ENCODE data around the gene WEE1. TPM values are rescaled to one million over a fixed set of nuclear protein-coding genes. Genes with fewer than 3 reads are reported as not detected.

WEE1 gene
- 20.4 TPM for total RNA-seq

DNA sequence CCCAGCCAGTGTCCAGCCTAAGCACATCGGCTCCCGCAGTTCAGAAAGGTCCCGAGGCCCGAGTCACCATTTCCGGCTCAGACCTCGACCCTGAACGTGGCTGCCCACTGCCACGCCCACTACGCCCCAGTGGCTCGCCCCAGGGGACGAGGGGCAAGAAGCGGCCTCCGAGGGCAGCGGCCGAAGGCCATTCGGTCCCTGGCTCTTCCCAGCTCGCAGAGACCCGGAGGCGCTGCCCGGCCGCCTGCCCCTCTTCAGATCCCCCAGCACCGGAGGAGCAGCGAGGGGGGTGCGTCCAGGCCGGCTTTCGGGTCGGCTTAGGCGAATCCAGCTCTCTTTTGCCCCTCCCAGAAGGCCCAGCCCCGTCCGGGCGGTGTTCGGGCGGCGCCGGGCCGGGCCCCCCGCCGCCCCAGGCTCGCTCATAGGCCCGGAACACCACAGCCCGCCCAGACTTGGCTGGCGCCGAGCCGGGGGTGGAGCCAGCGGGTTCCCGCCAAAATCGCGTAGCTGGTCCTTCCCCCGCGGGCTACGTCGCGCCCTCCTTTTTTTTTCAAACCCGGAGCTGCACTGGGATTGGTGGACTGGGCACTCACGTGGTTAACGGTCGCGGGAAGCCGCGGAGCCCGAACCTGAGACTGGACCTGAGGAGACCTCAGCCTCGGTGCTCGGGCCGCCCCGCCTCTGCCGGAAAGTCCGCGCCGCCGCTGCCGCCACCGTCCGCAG is at the start of gene WEE1:
Gene WEE1 (plus strand): TSS at position 619 of the 723 bp plus-strand sequence. CDS start 264 bp downstream, outside the sequence.
- Histone ChIP-seq H3K4me1 (ENCODE audit: control insufficient read depth in 3 of 3, insufficient read depth in 3 of 3, low read length in 3 of 3) (peaks cover 10 to 14% (median 13%) of the 10 kb centered on the region in 3 donors), H3K9ac (ENCODE audit: low read depth in 1 of 3, low read length in 3 of 3) (peak within 1 kb of the TSS; percentile 80 to 94 (median 93)), H3K4me3 (ENCODE audit: low read length in 3 of 3) (peak within 1 kb of the TSS; percentile 73 to 86 (median 80)), H3K27ac (ENCODE audit: low read depth, low read length) (peak within 1 kb of the TSS; percentile 95), H3K27me3 (ENCODE audit: control insufficient read depth in 3 of 3, insufficient read depth in 3 of 3, low read length in 3 of 3) (no peaks in the 10 kb centered on the region), H3K36me3 (ENCODE audit: control insufficient read depth in 3 of 3, insufficient read depth in 3 of 3, low read length in 3 of 3) (peaks cover 0 to 5% (median 0%) of the 10 kb centered on the region in 3 donors), H3K9me3 (ENCODE audit: control insufficient read depth in 3 of 3, low read length in 3 of 3) (no peaks in the 10 kb centered on the region)

DNA sequence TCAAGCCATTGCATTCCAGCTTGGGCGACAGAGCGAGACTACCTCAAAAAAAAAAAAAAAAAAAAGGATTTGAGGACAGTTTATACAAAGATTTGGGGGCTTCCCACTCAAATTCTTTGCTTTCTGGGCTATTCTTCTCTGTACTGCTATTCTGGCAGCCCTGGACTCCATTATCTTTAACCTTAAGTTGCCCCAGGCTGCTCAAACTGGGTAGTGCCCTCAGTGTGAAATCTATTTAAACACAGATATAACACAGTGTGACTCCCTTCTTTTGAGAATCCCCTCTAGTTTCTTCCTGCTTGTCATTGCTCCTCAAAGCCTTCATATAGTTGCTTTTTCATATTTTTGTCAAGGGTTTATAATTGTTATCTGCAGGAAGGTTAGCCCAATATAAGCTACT is 49.5 kb upstream of the WEE1 start:
- H3K9ac ChIP-seq (ENCODE audit: low read depth in 1 of 3, low read length in 3 of 3), result no peak overlapping the region
- H3K4me3 ChIP-seq (ENCODE audit: low read length in 3 of 3), result no peak overlapping the region
- H3K9me3 ChIP-seq (ENCODE audit: control insufficient read depth in 3 of 3, low read length in 3 of 3), result no peaks in the 10 kb centered on the region
- H3K36me3 ChIP-seq (ENCODE audit: control insufficient read depth in 3 of 3, insufficient read depth in 3 of 3, low read length in 3 of 3), result peaks cover 7 to 18% (median 14%) of the 10 kb centered on the region in 3 donors
- H3K4me1 ChIP-seq (ENCODE audit: control insufficient read depth in 3 of 3, insufficient read depth in 3 of 3, low read length in 3 of 3), result no peaks in the 10 kb centered on the region
- no peak overlapping the region for H3K27ac ChIP-seq (ENCODE audit: low read depth, low read length)
- H3K27me3 ChIP-seq (ENCODE audit: control insufficient read depth in 3 of 3, insufficient read depth in 3 of 3, low read length in 3 of 3), result no peaks in the 10 kb centered on the region

DNA sequence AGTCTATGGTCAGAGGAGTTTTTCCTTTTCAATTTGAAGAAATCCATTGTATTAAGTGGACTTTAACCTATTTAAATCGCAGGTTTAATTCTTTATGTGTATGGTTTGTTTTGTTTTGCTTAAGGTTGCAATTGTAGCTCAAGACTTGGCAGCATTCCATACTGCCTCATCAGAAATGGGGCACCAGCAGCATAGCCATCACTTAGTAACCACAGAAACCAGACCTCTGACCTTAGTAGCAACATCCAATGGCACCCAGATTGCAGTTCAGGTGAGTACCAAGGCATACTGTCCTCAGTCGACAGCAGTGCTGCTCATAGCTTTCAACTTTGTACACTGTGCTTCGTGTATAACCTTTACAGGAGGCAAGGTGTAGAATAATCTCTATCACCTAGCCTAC is 48.4 kb upstream of the WEE1 start:
- no peaks in the 10 kb centered on the region for H3K9me3 ChIP-seq (ENCODE audit: control insufficient read depth in 3 of 3, low read length in 3 of 3)
- H3K4me1 ChIP-seq (ENCODE audit: control insufficient read depth in 3 of 3, insufficient read depth in 3 of 3, low read length in 3 of 3), result peaks cover 0 to 5% (median 0%) of the 10 kb centered on the region in 3 donors
- H3K27ac ChIP-seq (ENCODE audit: low read depth, low read length), result no peak overlapping the region
- no peak overlapping the region for H3K9ac ChIP-seq (ENCODE audit: low read depth in 1 of 3, low read length in 3 of 3)
- H3K36me3 ChIP-seq (ENCODE audit: control insufficient read depth in 3 of 3, insufficient read depth in 3 of 3, low read length in 3 of 3), result peaks cover 7 to 18% (median 14%) of the 10 kb centered on the region in 3 donors
- no peak overlapping the region for H3K4me3 ChIP-seq (ENCODE audit: low read length in 3 of 3)
- H3K27me3 ChIP-seq (ENCODE audit: control insufficient read depth in 3 of 3, insufficient read depth in 3 of 3, low read length in 3 of 3), result no peaks in the 10 kb centered on the region

DNA sequence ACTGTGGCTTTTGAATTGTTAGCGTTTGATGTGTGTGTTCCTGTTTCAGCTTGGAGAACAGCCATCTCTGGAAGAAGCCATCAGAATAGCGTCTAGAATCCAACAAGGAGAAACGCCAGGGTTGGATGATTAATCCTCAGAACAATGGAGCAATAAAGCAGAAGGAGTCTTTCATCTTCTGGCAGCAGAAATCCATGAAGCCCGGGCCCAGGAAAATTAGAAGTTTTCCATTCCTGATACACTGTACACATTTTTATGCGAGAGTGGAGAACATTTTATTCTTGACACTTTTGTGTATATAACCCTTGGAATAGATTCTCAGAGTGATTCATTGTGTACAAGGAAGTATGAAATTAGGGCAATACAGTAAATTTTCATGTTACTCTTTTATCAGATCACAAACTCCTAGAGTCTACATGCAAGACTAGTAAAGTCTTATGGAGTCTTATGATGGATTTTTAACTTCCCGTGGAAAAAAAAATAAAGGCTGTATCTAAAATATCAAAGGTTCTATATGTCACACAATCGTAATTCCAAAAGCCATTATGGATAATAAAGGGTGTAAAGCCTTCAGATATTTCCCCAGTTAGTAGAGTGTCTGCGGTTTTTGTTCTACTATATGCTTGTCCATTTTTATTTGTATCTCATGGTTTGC is 45.9 kb upstream of the WEE1 start:
- Histone ChIP-seq H3K4me1 (ENCODE audit: control insufficient read depth in 3 of 3, insufficient read depth in 3 of 3, low read length in 3 of 3) (peaks cover 0 to 5% (median 0%) of the 10 kb centered on the region in 3 donors), H3K27me3 (ENCODE audit: control insufficient read depth in 3 of 3, insufficient read depth in 3 of 3, low read length in 3 of 3) (no peaks in the 10 kb centered on the region), H3K9me3 (ENCODE audit: control insufficient read depth in 3 of 3, low read length in 3 of 3) (no peaks in the 10 kb centered on the region), H3K36me3 (ENCODE audit: control insufficient read depth in 3 of 3, insufficient read depth in 3 of 3, low read length in 3 of 3) (peaks cover 7 to 18% (median 11%) of the 10 kb centered on the region in 3 donors), H3K4me3 (ENCODE audit: low read length in 3 of 3) (no peak overlapping the region), H3K9ac (ENCODE audit: low read depth in 1 of 3, low read length in 3 of 3) (no peak overlapping the region), H3K27ac (ENCODE audit: low read depth, low read length) (no peak overlapping the region)

DNA sequence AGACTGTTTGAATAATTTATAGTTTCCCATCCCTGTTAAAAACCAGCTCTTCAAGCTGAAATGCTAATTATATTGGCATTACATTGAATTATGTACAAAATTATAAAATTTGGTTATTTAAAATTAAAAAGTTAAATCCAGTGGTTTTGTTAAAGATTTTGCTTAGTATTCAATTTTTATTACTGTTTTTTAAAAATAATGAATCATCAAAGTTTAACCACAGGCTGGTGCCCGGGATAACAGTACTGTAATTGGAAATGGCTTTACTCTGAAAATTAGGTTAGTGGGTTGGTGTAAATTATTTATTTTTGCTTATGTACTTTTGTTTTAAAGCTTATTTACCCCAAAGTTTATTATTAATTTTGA is 45.4 kb upstream of the WEE1 start:
- H3K27me3 ChIP-seq (ENCODE audit: control insufficient read depth in 3 of 3, insufficient read depth in 3 of 3, low read length in 3 of 3), result no peaks in the 10 kb centered on the region
- peaks cover 7 to 18% (median 11%) of the 10 kb centered on the region in 3 donors for H3K36me3 ChIP-seq (ENCODE audit: control insufficient read depth in 3 of 3, insufficient read depth in 3 of 3, low read length in 3 of 3)
- no peaks in the 10 kb centered on the region for H3K9me3 ChIP-seq (ENCODE audit: control insufficient read depth in 3 of 3, low read length in 3 of 3)
- no peak overlapping the region for H3K9ac ChIP-seq (ENCODE audit: low read depth in 1 of 3, low read length in 3 of 3)
- no peak overlapping the region for H3K27ac ChIP-seq (ENCODE audit: low read depth, low read length)
- no peak overlapping the region for H3K4me3 ChIP-seq (ENCODE audit: low read length in 3 of 3)
- H3K4me1 ChIP-seq (ENCODE audit: control insufficient read depth in 3 of 3, insufficient read depth in 3 of 3, low read length in 3 of 3), result peaks cover 0 to 5% (median 0%) of the 10 kb centered on the region in 3 donors

DNA sequence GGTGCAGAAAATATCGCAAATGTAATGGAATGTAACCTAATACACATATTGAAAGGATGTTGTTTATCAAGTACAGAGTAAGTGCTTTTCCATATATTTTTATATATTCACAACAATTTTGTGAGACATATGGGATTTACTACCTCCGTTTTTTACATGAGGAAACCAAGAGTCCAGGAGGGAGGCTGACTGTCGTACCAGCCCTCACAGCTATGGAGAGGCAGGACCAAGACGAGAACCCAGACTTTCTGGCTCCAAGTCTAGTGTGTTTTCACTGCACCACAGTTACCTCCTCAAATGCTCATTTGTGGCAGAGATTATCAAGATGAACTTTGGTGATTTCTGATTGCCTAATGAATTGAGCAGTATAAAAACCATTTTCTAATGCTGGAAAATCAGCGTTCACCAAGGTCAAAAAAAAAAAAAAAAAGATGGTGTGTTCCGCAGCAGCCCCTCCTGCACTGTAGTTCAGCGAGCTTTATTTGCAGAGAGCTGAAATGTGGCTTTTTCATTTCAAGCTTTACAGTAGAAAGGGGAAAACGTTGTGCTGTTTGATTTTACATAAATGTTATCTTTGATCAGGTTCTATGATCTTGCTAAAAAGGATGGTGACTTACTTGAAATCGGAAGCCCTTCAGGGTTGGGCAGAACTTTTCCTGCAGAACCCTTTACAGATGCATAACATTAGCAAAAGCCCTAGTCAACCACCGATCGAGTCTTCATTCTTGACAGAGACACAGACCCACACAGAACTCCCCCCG is 44.7 kb upstream of the WEE1 start:
- peaks cover 7 to 18% (median 11%) of the 10 kb centered on the region in 3 donors for H3K36me3 ChIP-seq (ENCODE audit: control insufficient read depth in 3 of 3, insufficient read depth in 3 of 3, low read length in 3 of 3)

DNA sequence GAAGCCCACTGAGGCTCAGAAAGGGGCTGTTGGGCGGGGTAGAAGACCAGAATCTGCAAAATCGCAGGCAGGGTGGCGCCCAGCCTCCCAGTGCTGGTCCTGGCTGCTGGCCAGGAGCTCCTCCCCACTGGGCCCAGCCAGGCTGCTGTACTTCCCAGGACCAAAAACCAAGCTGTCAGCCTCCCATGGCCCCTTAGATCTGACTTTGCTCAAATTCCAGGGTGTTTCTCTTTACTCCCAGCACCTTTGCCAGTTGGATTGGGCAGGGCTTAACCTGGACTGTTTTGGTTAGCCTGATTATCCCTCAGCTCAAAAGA is 44.2 kb upstream of the WEE1 start:
- no peaks in the 10 kb centered on the region for H3K9me3 ChIP-seq (ENCODE audit: control insufficient read depth in 3 of 3, low read length in 3 of 3)
- no peaks in the 10 kb centered on the region for H3K27me3 ChIP-seq (ENCODE audit: control insufficient read depth in 3 of 3, insufficient read depth in 3 of 3, low read length in 3 of 3)
- H3K4me1 ChIP-seq (ENCODE audit: control insufficient read depth in 3 of 3, insufficient read depth in 3 of 3, low read length in 3 of 3), result peaks cover 0 to 5% (median 0%) of the 10 kb centered on the region in 3 donors
- H3K27ac ChIP-seq (ENCODE audit: low read depth, low read length), result no peak overlapping the region
- peaks cover 7 to 18% (median 11%) of the 10 kb centered on the region in 3 donors for H3K36me3 ChIP-seq (ENCODE audit: control insufficient read depth in 3 of 3, insufficient read depth in 3 of 3, low read length in 3 of 3)
- peak overlapping the region in 1 of 3 donors; percentile 12 for H3K9ac ChIP-seq (ENCODE audit: low read depth in 1 of 3, low read length in 3 of 3)
- H3K4me3 ChIP-seq (ENCODE audit: low read length in 3 of 3), result no peak overlapping the region

More for the DNA sequence above, 44.7 kb upstream of the WEE1 start:
- Histone ChIP-seq H3K9me3 (ENCODE audit: control insufficient read depth in 3 of 3, low read length in 3 of 3) (no peaks in the 10 kb centered on the region), H3K4me1 (ENCODE audit: control insufficient read depth in 3 of 3, insufficient read depth in 3 of 3, low read length in 3 of 3) (peaks cover 0 to 5% (median 0%) of the 10 kb centered on the region in 3 donors), H3K27me3 (ENCODE audit: control insufficient read depth in 3 of 3, insufficient read depth in 3 of 3, low read length in 3 of 3) (no peaks in the 10 kb centered on the region), H3K9ac (ENCODE audit: low read depth in 1 of 3, low read length in 3 of 3) (no peak overlapping the region), H3K4me3 (ENCODE audit: low read length in 3 of 3) (no peak overlapping the region), H3K27ac (ENCODE audit: low read depth, low read length) (no peak overlapping the region)

DNA sequence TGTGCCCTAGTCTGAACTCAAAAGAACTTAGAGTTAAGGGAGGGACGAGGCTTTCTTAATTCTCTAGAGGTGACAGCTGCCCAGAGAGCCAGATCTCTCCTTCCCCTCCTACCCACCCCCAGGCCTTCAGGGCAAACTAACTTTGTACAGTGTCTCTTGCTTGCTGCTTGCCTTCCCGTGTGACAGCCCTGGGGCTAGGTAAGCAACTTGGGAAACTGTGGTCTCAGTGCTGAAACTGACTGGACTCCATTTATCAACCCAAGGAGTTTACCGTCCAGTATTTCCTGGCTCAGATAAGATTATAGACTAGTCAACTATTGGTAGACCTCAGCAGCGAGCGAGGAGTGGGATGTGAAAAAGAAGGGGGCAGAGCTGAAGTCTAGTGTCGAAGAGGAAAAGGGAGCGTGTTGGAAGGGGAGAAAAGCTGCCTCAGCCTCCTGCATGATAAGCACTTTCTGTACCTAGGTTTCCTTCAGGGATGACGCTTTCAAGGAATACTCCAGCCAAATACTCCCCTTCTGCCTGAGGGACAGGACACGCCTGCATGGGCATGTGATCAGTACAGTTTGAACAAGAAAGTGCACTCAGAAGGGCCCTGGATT is 43.3 kb upstream of the WEE1 start:
- H3K36me3 ChIP-seq (ENCODE audit: control insufficient read depth in 3 of 3, insufficient read depth in 3 of 3, low read length in 3 of 3), result peaks cover 6 to 17% (median 11%) of the 10 kb centered on the region in 3 donors
- peaks cover 0 to 5% (median 0%) of the 10 kb centered on the region in 3 donors for H3K4me1 ChIP-seq (ENCODE audit: control insufficient read depth in 3 of 3, insufficient read depth in 3 of 3, low read length in 3 of 3)
- no peak overlapping the region for H3K9ac ChIP-seq (ENCODE audit: low read depth in 1 of 3, low read length in 3 of 3)
- H3K9me3 ChIP-seq (ENCODE audit: control insufficient read depth in 3 of 3, low read length in 3 of 3), result no peaks in the 10 kb centered on the region
- H3K4me3 ChIP-seq (ENCODE audit: low read length in 3 of 3), result no peak overlapping the region
- H3K27ac ChIP-seq (ENCODE audit: low read depth, low read length), result no peak overlapping the region
- no peaks in the 10 kb centered on the region for H3K27me3 ChIP-seq (ENCODE audit: control insufficient read depth in 3 of 3, insufficient read depth in 3 of 3, low read length in 3 of 3)

DNA sequence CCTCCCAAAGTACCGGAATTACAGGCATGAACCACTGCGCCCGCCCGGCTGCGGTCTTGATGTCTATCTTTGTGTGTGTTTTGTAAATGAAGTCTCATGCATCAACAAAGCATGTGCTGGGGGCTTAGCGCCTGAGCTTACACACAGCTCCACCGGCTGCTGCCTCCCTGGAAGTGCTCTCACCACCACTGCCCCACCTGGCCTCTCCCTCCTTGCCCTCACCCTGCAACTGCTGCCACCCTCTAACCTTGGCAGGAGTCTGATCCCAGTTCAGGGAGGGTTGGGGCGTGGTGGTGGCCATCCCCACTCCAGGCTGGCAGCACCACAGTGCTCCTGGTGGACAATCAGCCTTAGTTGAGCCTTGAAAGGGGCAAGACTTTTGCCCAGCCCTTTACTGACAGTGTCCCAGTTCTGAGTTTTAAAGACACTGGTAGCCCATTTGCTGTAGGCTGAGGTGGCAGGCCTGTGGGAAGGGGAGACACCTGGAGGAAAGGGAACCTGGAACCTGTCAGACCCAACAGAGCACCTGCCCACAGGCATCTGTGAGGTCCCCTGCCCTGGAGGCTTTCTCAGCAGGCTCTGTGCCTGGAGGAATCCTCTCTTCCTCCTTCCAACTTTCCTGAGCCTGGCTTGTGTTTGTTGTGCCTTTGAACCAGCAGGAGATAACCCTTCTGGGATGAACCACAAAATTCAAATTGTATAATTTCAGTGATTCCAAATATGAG is 42.4 kb upstream of the WEE1 start:
- H3K27me3 ChIP-seq (ENCODE audit: control insufficient read depth in 3 of 3, insufficient read depth in 3 of 3, low read length in 3 of 3), result no peaks in the 10 kb centered on the region
- peaks cover 0 to 10% (median 5%) of the 10 kb centered on the region in 3 donors for H3K36me3 ChIP-seq (ENCODE audit: control insufficient read depth in 3 of 3, insufficient read depth in 3 of 3, low read length in 3 of 3)
- H3K4me3 ChIP-seq (ENCODE audit: low read length in 3 of 3), result no peak overlapping the region
- no peak overlapping the region for H3K9ac ChIP-seq (ENCODE audit: low read depth in 1 of 3, low read length in 3 of 3)
- H3K9me3 ChIP-seq (ENCODE audit: control insufficient read depth in 3 of 3, low read length in 3 of 3), result no peaks in the 10 kb centered on the region
- H3K4me1 ChIP-seq (ENCODE audit: control insufficient read depth in 3 of 3, insufficient read depth in 3 of 3, low read length in 3 of 3), result peaks cover 0 to 5% (median 0%) of the 10 kb centered on the region in 3 donors
- no peak overlapping the region for H3K27ac ChIP-seq (ENCODE audit: low read depth, low read length)
